Ovary (tissue), 9 donors: Measurements from ENCODE around the gene CGA. TPM values are rescaled to one million over a fixed set of nuclear protein-coding genes. Genes with fewer than 3 reads are reported as not detected.

Experiments used
- DNase-seq, 5 donors: peaks; one replicate each; pipeline ENCODE4 v3.0.0-alpha.2; 2019 to 2020
- H3K27ac ChIP-seq, 2 donors: fragments of 200-600 bp; one replicate each; pipeline versions ENCODE4 v1.5.1 to v1.8.0; 2019 to 2022
- H3K27me3 ChIP-seq: fragments of 200-600 bp; one replicate; pipeline ENCODE4 v1.8.0; 2022
- H3K36me3 ChIP-seq: fragments of 200-600 bp; sonication (generic); one replicate; pipeline ENCODE4 v1.5.1; 2019
- H3K4me1 ChIP-seq: one replicate; pipeline ENCODE4 v1.8.1; 2013; ENCODE audit warnings: mild to moderate bottlenecking, moderate library complexity; ENCODE audit not compliant: insufficient read depth
- H3K4me3 ChIP-seq: fragments of 200-600 bp; sonication (generic); one replicate; pipeline ENCODE4 v1.5.1; 2017
- H3K9me3 ChIP-seq, 2 donors: fragments of 200-600 bp in 1 of 2; sonication (generic) in 1 of 2; one replicate each; pipeline versions ENCODE4 v1.5.1 to v1.8.1; 2013 to 2019; ENCODE audit warnings: mild to moderate bottlenecking in 1 of 2, moderate library complexity in 1 of 2
- CTCF ChIP-seq, 3 donors: fragments of 450-650 bp in 2 of 3; fragments of 200-600 bp in 1 of 3; IDR thresholded peaks; one replicate each; pipeline versions ENCODE4 v1.5.1 to v1.8.0; 2016 to 2022; ENCODE audit warnings: antibody characterized with exemption in 3 of 3, mild to moderate bottlenecking in 1 of 3
- EP300 ChIP-seq: sonication (generic); formaldehyde crosslinking; IDR thresholded peaks from one replicate; pipeline ENCODE4 v1.6.1; 2017; ENCODE audit warnings: antibody characterized with exemption
- POLR2A ChIP-seq: fragments of 450-650 bp; IDR thresholded peaks from one replicate; pipeline ENCODE4 v1.6.1; 2017; ENCODE audit warnings: antibody characterized with exemption, mild to moderate bottlenecking, moderate library complexity
- WGBS, 3 donors: extraction: QIAGEN DNeasy Blood & Tissue Kit in 1 of 3; methylation state at CpG; one replicate each; pipeline versions ENCODE4 v1.1.5 to v1.1.7; 2013 to 2017; 5-methylcytosine and 5-hydroxymethylcytosine counted together
- intact Hi-C, 4 donors: fragments of 100-400 bp; cut with DNase I; formaldehyde crosslinking; loops; one replicate each; pipeline versions ENCODE4 v1.11.0 to v1.15.1; 2022 to 2023
- polyA plus RNA-seq, 2 donors: library from polyadenylated mRNA; stranded (reverse); fragments of 200-250 nt in 1 of 2; fragments of 350-450 nt in 1 of 2; fragmentation: Illumina TruSeq in 1 of 2; extraction: RNeasy Lipid Tissue Mini Kit (QIAGEN cat#74804) in 1 of 2; gene quantifications; one replicate each; pipeline ENCODE4 v1.2.3, GENCODE V29; 2013 to 2014
- total RNA-seq, 7 donors: library from RNA; depleted of rRNA in 2 of 7; stranded (reverse); fragments of >200 nt in 2 of 7; fragmentation: NEBNext Ultra II Directional in 3 of 7; extraction: Animal tissue kit (Norgen Biotek cat#: 25700) in 3 of 7; gene quantifications; one replicate each; pipeline versions ENCODE4 v1.1.0 to v1.2.4, GENCODE V29; 2016 to 2023
- donor health status: DM: no; HTN: no; CAD: no; lungs with moderate emphysema.
- donor health status: DM: no; HTN: no; CAD: no.
- donor health status: Bipolar disorder and iron deficiency.
- donor health status: DM: yes; HTN: yes; CAD: no.
- donor health status: DM: no; HTN: no; CAD: no.
- donor health status: DM: yes; HTN: yes; CAD: no.

Gene CGA
- total and polyA plus RNA-seq, 9 donors: not detected

- H3K27ac ChIP-seq: no peak overlapping the region
- 0% methylated on average over 1 of the region's 1 CpG for WGBS, 3 donors
- no peak overlapping the region for H3K4me3 ChIP-seq
- H3K36me3 ChIP-seq: no peaks in the 10 kb centered on the region
- no peaks in the 10 kb centered on the region for H3K4me1 ChIP-seq
- H3K9me3 ChIP-seq: no peaks in the 10 kb centered on the region
- TF ChIP-seq CTCF (IDR thresholded peaks at IDR 0.05): no peak
- intact Hi-C loops: no loop called here
- DNase-seq: no peak
- no peaks in the 10 kb centered on the region for H3K27me3 ChIP-seq
These were observed 7.3 kb upstream of the CGA start for GRCh38 chr6:87102151-87102621.

DNA sequence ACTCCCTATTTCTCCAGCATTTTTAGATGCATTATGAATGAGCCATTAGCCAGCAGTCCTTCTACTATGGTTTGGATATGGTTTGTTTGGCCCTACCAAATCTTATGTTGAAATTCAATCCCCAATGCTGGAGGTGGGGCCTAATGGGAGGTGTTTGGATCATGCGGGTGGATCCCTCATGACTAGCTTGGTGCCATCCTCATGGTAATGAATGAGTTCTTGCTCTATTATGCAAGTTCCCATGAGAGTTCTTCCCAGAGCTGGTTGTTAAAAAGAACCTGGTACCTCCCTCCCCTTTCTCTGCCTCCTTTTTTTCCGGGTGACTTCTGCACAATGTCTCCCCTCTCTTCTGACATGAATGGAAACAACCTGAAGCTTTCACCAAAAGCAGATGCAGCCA is 6.2 kb upstream of the CGA start:
- H3K36me3 ChIP-seq: no peaks in the 10 kb centered on the region
- H3K27ac ChIP-seq: no peak overlapping the region
- DNase-seq: no peak
- TF ChIP-seq CTCF (IDR thresholded peaks at IDR 0.05) (no peak), EP300 (no peak), POLR2A (no peak)
- WGBS, 3 donors: 56 to 81% (median 73%) methylated on average over 2 of the region's 2 CpGs
- intact Hi-C loops: no loop called here
- H3K27me3 ChIP-seq: no peaks in the 10 kb centered on the region
- no peak overlapping the region for H3K4me3 ChIP-seq
- H3K9me3 ChIP-seq: no peaks in the 10 kb centered on the region
- H3K4me1 ChIP-seq: no peaks in the 10 kb centered on the region

GRCh38 chr6:87100216-87100615 is 5.3 kb upstream of the CGA start:
- TF ChIP-seq CTCF (IDR thresholded peaks at IDR 0.05) (no peak), POLR2A (no peak), EP300 (no peak)

GRCh38 chr6:87099472-87099871 is 4.6 kb upstream of the CGA start:
- Histone ChIP-seq H3K9me3 (no peaks in the 10 kb centered on the region), H3K27ac (no peak overlapping the region), H3K27me3 (no peaks in the 10 kb centered on the region), H3K36me3 (no peaks in the 10 kb centered on the region), H3K4me1 (no peaks in the 10 kb centered on the region), H3K4me3 (no peak overlapping the region)
- no peak for TF ChIP-seq CTCF (IDR thresholded peaks at IDR 0.05)
- TF ChIP-seq EP300: no peak
- TF ChIP-seq POLR2A: no peak
- no peak for DNase-seq
- intact Hi-C loops: no loop called here

More at GRCh38 chr6:87100216-87100615, 5.3 kb upstream of the CGA start:
- Histone ChIP-seq H3K27ac (no peak overlapping the region), H3K4me1 (no peaks in the 10 kb centered on the region), H3K36me3 (no peaks in the 10 kb centered on the region), H3K4me3 (no peak overlapping the region), H3K27me3 (no peaks in the 10 kb centered on the region), H3K9me3 (no peaks in the 10 kb centered on the region)
- WGBS, 3 donors: 79 to 86% (median 85%) methylated on average over 3 of the region's 3 CpGs
- intact Hi-C loops: no loop called here
- DNase-seq: no peak

- Histone ChIP-seq H3K27me3 (no peaks in the 10 kb centered on the region), H3K9me3 (no peaks in the 10 kb centered on the region), H3K27ac (no peak overlapping the region), H3K4me1 (no peaks in the 10 kb centered on the region), H3K36me3 (no peaks in the 10 kb centered on the region), H3K4me3 (no peak overlapping the region)
- WGBS, 3 donors: 35 to 74% (median 52%) methylated on average over 1 of the region's 1 CpG
- intact Hi-C loops: no loop called here
- no peak for TF ChIP-seq CTCF (IDR thresholded peaks at IDR 0.05)
- no peak for TF ChIP-seq EP300
- no peak for TF ChIP-seq POLR2A
- DNase-seq: no peak
These were observed 330 bp downstream of the CGA start for GRCh38 chr6:87094576-87094975.
